ENCODE data around the gene AR. TPM values are rescaled to one million over a fixed set of nuclear protein-coding genes. Genes with fewer than 3 reads are reported as not detected.
A peak's percentile ranks its signal among the peaks of the same experiment; 100 is the strongest.

The AR gene
- total RNA-seq, 1 donor from 2014 or later, result 6.7 TPM

GRCh38 chrX:67555578-67556203 lies 11.9 kb downstream of the AR start:
- DNase-seq (ENCODE audit: low spot score), result peak; percentile 32
- Mint-ChIP-seq H3K27ac (no peak overlapping the region), H3K36me3 (peaks cover 3% of the 10 kb centered on the region), H3K4me3 (no peak overlapping the region), H3K4me1 (peaks cover 3% of the 10 kb centered on the region), H3K27me3 (ENCODE audit: insufficient read depth, low read depth) (no peaks in the 10 kb centered on the region), H3K9me3 (peaks cover 5% of the 10 kb centered on the region)
- Histone ChIP-seq H3K4me2 (no peak overlapping the region), H3K9ac (no peak overlapping the region), H3K27ac (no peak overlapping the region), H3K4me3 (no peak overlapping the region), H4K20me1 (ENCODE audit: low read depth) (no peaks in the 10 kb centered on the region), H3K36me3 (peaks cover 6% of the 10 kb centered on the region), H3K9me3 (ENCODE audit: low read depth) (peaks cover 10% of the 10 kb centered on the region), H3F3A (ENCODE audit: low read depth) (no peaks in the 10 kb centered on the region), H2AFZ (replicated peaks) (no peak overlapping the region), H3K79me2 (ENCODE audit: low read depth) (peaks cover 39% of the 10 kb centered on the region), H3K27me3 (no peaks in the 10 kb centered on the region), H3K4me1 (peaks cover 3% of the 10 kb centered on the region)
- no peak for TF ChIP-seq EZH2 (IDR thresholded peaks at IDR 0.05)
- peak; percentile 68 for TF ChIP-seq CTCF (IDR thresholded peaks at IDR 0.05)
- TF ChIP-seq EZH2phosphoT487 (IDR thresholded peaks at IDR 0.05), result no peak

GRCh38 chrX:67558267-67558666 lies 14.4 kb downstream of the AR start:
- Histone ChIP-seq H4K20me1 (ENCODE audit: low read depth) (no peaks in the 10 kb centered on the region), H3K4me3 (no peak overlapping the region), H3K4me1 (peaks cover 4% of the 10 kb centered on the region), H3K27me3 (no peaks in the 10 kb centered on the region), H3F3A (ENCODE audit: low read depth) (no peaks in the 10 kb centered on the region), H3K79me2 (ENCODE audit: low read depth) (peaks cover 16% of the 10 kb centered on the region), H3K9me3 (ENCODE audit: low read depth) (peaks cover 3% of the 10 kb centered on the region), H2AFZ (replicated peaks) (no peak overlapping the region), H3K4me2 (no peak overlapping the region), H3K9ac (no peak overlapping the region), H3K27ac (no peak overlapping the region), H3K36me3 (no peaks in the 10 kb centered on the region)
- peaks cover 2% of the 10 kb centered on the region for H3K9me3 Mint-ChIP-seq
- H3K27me3 Mint-ChIP-seq (ENCODE audit: insufficient read depth, low read depth), result peaks cover 2% of the 10 kb centered on the region
- H3K36me3 Mint-ChIP-seq, result no peaks in the 10 kb centered on the region
- TF ChIP-seq CTCF (IDR thresholded peaks at IDR 0.05) (no peak), EZH2 (IDR thresholded peaks at IDR 0.05) (no peak), EZH2phosphoT487 (IDR thresholded peaks at IDR 0.05) (no peak)
- no peak for DNase-seq (ENCODE audit: low spot score)
- H3K4me3 Mint-ChIP-seq, result no peak overlapping the region
- H3K27ac Mint-ChIP-seq, result no peak overlapping the region
- peaks cover 3% of the 10 kb centered on the region for H3K4me1 Mint-ChIP-seq

- no peaks in the 10 kb centered on the region for H3K79me2 ChIP-seq (ENCODE audit: low read depth)
- H3K4me1 Mint-ChIP-seq, result peaks cover 6% of the 10 kb centered on the region
- TF ChIP-seq CTCF (IDR thresholded peaks at IDR 0.05), result no peak
- no peak for TF ChIP-seq EZH2 (IDR thresholded peaks at IDR 0.05)
- TF ChIP-seq EZH2phosphoT487 (IDR thresholded peaks at IDR 0.05), result no peak
- no peaks in the 10 kb centered on the region for H3K36me3 ChIP-seq
- no peak overlapping the region for H3K4me3 ChIP-seq
- no peaks in the 10 kb centered on the region for H3K9me3 ChIP-seq (ENCODE audit: low read depth)
- no peaks in the 10 kb centered on the region for H4K20me1 ChIP-seq (ENCODE audit: low read depth)
- no peak overlapping the region for H3K4me3 Mint-ChIP-seq
- H3K36me3 Mint-ChIP-seq, result no peaks in the 10 kb centered on the region
- peaks cover 2% of the 10 kb centered on the region for H3K27me3 Mint-ChIP-seq (ENCODE audit: insufficient read depth, low read depth)
- H3K9ac ChIP-seq, result no peak overlapping the region
- no peak for DNase-seq (ENCODE audit: low spot score)
- H3K4me1 ChIP-seq, result peaks cover 4% of the 10 kb centered on the region
- H2AFZ ChIP-seq (replicated peaks), result no peak overlapping the region
- H3K27ac ChIP-seq, result no peak overlapping the region
- H3K9me3 Mint-ChIP-seq, result no peaks in the 10 kb centered on the region
- no peaks in the 10 kb centered on the region for H3F3A ChIP-seq (ENCODE audit: low read depth)
- H3K27ac Mint-ChIP-seq, result no peak overlapping the region
- no peak overlapping the region for H3K4me2 ChIP-seq
- H3K27me3 ChIP-seq, result no peaks in the 10 kb centered on the region
Measured at GRCh38 chrX:67563469-67564448, 19.9 kb downstream of the AR start.

Data from neural progenitor cell (in vitro differentiated cells).